Mucosa of rectum (tissue), 2 donors: ENCODE data around the gene SUFU.

Experiments
- H3K27ac ChIP-seq, 2 donors: one replicate each; pipeline ENCODE4 v1.7.0; 2013; ENCODE audit warnings: inconsistent platforms in 2 of 2, low read depth in 2 of 2, low read length in 2 of 2
- H3K27me3 ChIP-seq, 2 donors: one replicate each; pipeline ENCODE4 v1.7.0; 2013; ENCODE audit warnings: low read length in 2 of 2; ENCODE audit not compliant: control insufficient read depth in 2 of 2, insufficient read depth in 2 of 2
- H3K36me3 ChIP-seq, 2 donors: one replicate each; pipeline ENCODE4 v1.7.0; 2013; ENCODE audit warnings: low read length in 2 of 2; ENCODE audit not compliant: control insufficient read depth in 2 of 2, insufficient read depth in 2 of 2
- H3K4me1 ChIP-seq, 2 donors: one replicate each; pipeline ENCODE4 v1.7.0; 2013; ENCODE audit warnings: low read length in 2 of 2, mild to moderate bottlenecking in 1 of 2; ENCODE audit not compliant: control insufficient read depth in 2 of 2, insufficient read depth in 2 of 2
- H3K4me3 ChIP-seq, 2 donors: one replicate each; pipeline ENCODE4 v1.7.0; 2013; ENCODE audit warnings: low read length in 2 of 2
- H3K9ac ChIP-seq, 2 donors: one replicate each; pipeline ENCODE4 v1.7.0; 2013; ENCODE audit warnings: low read length in 2 of 2, low read depth in 1 of 2, mild to moderate bottlenecking in 1 of 2
- H3K9me3 ChIP-seq, 2 donors: one replicate each; pipeline ENCODE4 v1.7.0; 2013; ENCODE audit warnings: low read length in 2 of 2; ENCODE audit not compliant: control insufficient read depth in 2 of 2
- donor health status: healthy.
- donor health status: Normal muscosa, but diverticular disease.

SUFU gene

DNA sequence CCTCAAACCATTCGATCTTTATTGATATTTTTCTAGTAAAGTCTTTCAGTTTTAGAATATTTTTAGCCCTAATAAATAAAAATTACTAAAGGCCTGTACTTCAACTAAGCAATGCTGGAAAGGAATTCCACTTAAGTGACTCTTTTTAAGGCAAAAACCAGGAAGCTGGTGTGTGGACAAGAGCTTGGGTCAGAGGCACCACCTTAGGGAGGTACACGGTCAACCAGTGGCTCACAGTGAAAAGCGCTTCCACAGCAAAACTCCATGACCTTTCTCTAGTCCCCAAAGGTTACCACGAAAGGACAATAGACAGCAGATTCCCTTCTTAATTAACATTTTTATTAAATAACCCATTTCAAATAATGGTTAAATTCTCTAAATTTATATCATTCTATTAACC is 179.2 kb downstream of the SUFU start:
- no peak overlapping the region for H3K9ac ChIP-seq
- H3K4me1 ChIP-seq: peaks cover 0 to 7% of the 10 kb centered on the region in 2 donors
- H3K27me3 ChIP-seq: no peaks in the 10 kb centered on the region

More for the DNA sequence above, 179.2 kb downstream of the SUFU start:
- Histone ChIP-seq H3K36me3 (peaks cover 4 to 6% of the 10 kb centered on the region in 2 donors), H3K27ac (no peak overlapping the region), H3K4me3 (no peak overlapping the region), H3K9me3 (no peaks in the 10 kb centered on the region)
